Measurements from ENCODE around the gene SLC6A12. TPM values are rescaled to one million over a fixed set of nuclear protein-coding genes. Genes with fewer than 3 reads are reported as not detected.

SLC6A12 gene
- total and polyA plus RNA-seq, 10 donors: 0.35 to 3.1 (median 1.8) TPM

DNA sequence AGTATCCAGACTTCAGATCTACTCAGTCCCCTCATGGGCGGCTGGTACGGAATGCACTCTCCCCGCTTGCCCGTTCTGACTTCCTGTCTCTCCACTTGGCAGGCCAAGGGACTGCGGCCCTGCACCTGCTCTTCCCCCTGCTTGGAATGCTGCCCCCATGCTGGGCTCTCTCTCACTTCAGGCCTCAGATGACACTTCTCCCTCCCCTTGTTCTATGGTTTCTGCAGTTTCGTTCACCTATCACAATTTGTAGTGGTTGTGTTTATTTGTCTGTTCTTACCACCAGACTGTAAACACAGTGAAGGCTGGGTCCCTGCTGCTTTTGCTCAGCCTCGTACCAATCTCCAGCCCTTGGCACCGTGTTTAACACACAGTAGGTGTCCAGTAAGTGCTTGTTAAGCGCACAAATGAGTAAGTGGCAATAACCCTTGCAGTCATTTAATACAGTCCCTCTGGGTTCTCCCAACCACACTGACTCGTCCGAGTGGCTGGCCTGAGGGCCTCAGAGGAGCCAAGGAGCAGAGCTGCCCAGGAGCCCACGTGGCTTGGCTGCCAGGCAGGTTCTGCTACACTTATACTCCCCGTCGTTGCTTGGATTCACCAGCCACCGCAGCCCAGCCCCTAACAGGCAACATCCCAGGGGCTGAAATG, 11.8 kb downstream of the SLC6A12 start:
- Histone ChIP-seq H3K4me3 (no peak overlapping the region), H3K36me3 (no peaks in the 10 kb centered on the region), H3K4me1 (peaks cover 0 to 12% (median 8%) of the 10 kb centered on the region in 6 donors), H3K27me3 (replicated peaks in 1 of 7) (peaks cover 0 to 75% (median 24%) of the 10 kb centered on the region in 7 donors), H3K27ac (no peak overlapping the region), H3K9me3 (no peaks in the 10 kb centered on the region)
- intact Hi-C loops (cut with DNase I; ENCODE audit: low total_unique reads): no loop called here
- TF ChIP-seq POLR2AphosphoS5 (IDR thresholded peaks at IDR 0.05) (no peak), POLR2A (IDR thresholded peaks at IDR 0.05) (no peak)
- TF ChIP-seq, protein P1, sequence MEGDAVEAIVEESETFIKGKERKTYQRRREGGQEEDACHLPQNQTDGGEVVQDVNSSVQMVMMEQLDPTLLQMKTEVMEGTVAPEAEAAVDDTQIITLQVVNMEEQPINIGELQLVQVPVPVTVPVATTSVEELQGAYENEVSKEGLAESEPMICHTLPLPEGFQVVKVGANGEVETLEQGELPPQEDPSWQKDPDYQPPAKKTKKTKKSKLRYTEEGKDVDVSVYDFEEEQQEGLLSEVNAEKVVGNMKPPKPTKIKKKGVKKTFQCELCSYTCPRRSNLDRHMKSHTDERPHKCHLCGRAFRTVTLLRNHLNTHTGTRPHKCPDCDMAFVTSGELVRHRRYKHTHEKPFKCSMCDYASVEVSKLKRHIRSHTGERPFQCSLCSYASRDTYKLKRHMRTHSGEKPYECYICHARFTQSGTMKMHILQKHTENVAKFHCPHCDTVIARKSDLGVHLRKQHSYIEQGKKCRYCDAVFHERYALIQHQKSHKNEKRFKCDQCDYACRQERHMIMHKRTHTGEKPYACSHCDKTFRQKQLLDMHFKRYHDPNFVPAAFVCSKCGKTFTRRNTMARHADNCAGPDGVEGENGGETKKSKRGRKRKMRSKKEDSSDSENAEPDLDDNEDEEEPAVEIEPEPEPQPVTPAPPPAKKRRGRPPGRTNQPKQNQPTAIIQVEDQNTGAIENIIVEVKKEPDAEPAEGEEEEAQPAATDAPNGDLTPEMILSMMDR (IDR thresholded peaks at IDR 0.05 in 8 of 11, conservative IDR thresholded peaks at IDR 0.05 in 3 of 11): no peak
- WGBS, 5 donors: 51 to 72% (median 57%) methylated on average over 15 of the region's 15 CpGs
- peak; percentile 69 for DNase-seq

DNA sequence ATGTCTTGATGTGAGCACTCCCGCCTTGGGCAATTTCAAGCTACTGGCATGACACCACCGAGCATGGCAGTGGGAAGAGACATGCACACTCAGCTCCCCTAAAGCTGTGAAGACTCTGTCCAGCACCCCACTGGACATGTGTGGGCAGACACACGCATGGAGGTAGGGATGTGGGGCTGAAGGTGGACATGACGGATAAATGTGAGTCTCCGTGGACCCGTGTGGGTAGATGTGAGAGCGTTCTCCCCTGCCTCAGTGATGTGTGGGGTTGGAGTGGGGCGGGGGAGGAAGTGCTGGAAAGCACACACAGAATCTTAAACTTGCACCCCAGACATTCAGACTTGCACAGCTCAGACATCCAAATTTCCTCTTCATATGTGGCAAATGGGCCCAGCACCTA, 12.6 kb downstream of the SLC6A12 start:
- peak; percentile 55 for DNase-seq
- H3K9me3 ChIP-seq: no peaks in the 10 kb centered on the region
- 81 to 84% (median 83%) methylated on average over 8 of the region's 8 CpGs for WGBS, 5 donors
- H3K27me3 ChIP-seq (replicated peaks in 1 of 7): peaks cover 0 to 71% (median 23%) of the 10 kb centered on the region in 7 donors
- H3K4me1 ChIP-seq: peaks cover 0 to 12% (median 8%) of the 10 kb centered on the region in 6 donors
- TF ChIP-seq POLR2A (IDR thresholded peaks at IDR 0.05) (no peak), POLR2AphosphoS5 (IDR thresholded peaks at IDR 0.05) (no peak)
- TF ChIP-seq, protein P1 (IDR thresholded peaks at IDR 0.05 in 8 of 11, conservative IDR thresholded peaks at IDR 0.05 in 3 of 11): no peak
- intact Hi-C loops (cut with DNase I; ENCODE audit: low total_unique reads): no loop called here
- H3K27ac ChIP-seq: no peak overlapping the region
- H3K36me3 ChIP-seq: no peaks in the 10 kb centered on the region
- no peak overlapping the region for H3K4me3 ChIP-seq

DNA sequence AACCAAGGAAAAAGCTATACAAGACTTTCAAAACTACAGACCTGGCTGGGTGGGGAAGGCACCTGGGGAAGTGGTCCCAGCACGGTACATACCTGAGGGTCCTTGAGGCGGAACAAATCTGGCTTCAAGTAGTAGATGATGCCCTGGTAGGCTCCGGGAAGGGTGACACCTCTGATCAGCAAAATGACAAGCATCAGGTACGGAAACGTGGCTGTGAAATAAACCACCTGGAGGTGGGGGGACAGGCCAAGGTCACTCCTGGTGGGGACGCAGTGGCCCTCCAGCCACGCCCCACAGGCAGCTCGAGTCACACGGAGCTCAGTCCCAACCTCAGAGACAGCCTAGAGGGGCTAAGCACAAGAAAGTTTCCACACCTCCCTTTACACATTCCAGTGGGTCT, 15.3 kb downstream of the SLC6A12 start:
- Histone ChIP-seq H3K9me3 (no peaks in the 10 kb centered on the region), H3K36me3 (no peaks in the 10 kb centered on the region), H3K4me3 (no peak overlapping the region), H3K27ac (no peak overlapping the region), H3K4me1 (peaks cover 0 to 6% (median 3%) of the 10 kb centered on the region in 6 donors), H3K27me3 (replicated peaks in 1 of 7) (peaks cover 0 to 75% (median 7%) of the 10 kb centered on the region in 7 donors)
- TF ChIP-seq, protein P1 (IDR thresholded peaks at IDR 0.05 in 8 of 11, conservative IDR thresholded peaks at IDR 0.05 in 3 of 11): no peak
- TF ChIP-seq POLR2A (IDR thresholded peaks at IDR 0.05) (no peak), POLR2AphosphoS5 (IDR thresholded peaks at IDR 0.05) (no peak)
- intact Hi-C loops (cut with DNase I; ENCODE audit: low total_unique reads): no loop called here
- peak; percentile 41 for DNase-seq
- 59 to 73% (median 65%) methylated on average over 9 of the region's 9 CpGs for WGBS, 5 donors

DNA sequence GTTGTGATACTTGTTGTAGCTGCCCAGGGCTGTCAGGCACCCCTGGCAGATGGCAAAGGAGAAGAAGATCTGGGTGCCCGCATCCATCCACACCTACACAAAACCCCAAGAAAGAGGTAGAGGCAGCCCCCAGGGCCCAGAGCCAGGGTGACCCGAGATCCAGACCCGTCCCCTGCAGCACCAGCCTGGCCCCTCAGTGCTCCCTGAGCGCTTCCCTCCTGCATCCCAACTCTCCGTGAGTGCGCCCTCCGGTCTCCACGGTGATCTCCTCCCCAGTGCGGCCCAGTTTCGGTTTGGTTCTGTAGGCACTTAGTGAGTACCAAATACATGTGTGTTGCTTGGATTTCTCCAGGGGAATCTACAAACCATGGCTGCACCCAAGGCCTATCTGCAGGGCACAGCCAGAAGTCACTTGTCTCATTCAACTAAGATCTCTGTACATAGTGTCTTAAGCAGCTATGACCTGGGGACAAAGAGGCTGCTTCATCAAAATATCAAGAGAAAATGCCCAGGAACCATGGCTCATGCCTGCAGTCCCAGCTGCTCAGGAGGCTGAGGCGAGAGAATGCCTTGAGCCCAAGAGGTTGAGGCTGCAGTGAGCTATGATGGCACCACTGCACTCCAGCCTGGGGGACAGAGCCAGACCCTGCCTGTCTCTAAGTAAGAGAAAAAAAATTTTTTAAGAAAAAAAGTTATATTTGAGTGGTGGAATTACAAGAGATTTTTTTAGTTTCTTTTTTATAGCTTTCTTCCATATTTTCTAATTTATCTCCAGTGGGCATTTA, 15.9 kb downstream of the SLC6A12 start:
- 90 to 96% (median 91%) methylated on average over 11 of the region's 11 CpGs for WGBS, 5 donors
- no peak overlapping the region for H3K27ac ChIP-seq

More for the DNA sequence above, 15.9 kb downstream of the SLC6A12 start:
- H3K4me3 ChIP-seq: no peak overlapping the region
- DNase-seq: peak; percentile 46
- H3K4me1 ChIP-seq: peaks cover 0 to under 1% (median 0%) of the 10 kb centered on the region in 6 donors
- intact Hi-C loops (cut with DNase I; ENCODE audit: low total_unique reads): no loop called here
- no peaks in the 10 kb centered on the region for H3K36me3 ChIP-seq
- peaks cover 0 to 75% (median 1%) of the 10 kb centered on the region in 7 donors for H3K27me3 ChIP-seq (replicated peaks in 1 of 7)
- no peaks in the 10 kb centered on the region for H3K9me3 ChIP-seq
- TF ChIP-seq POLR2A (IDR thresholded peaks at IDR 0.05) (no peak), POLR2AphosphoS5 (IDR thresholded peaks at IDR 0.05) (no peak)
- TF ChIP-seq, protein P1 (IDR thresholded peaks at IDR 0.05 in 8 of 11, conservative IDR thresholded peaks at IDR 0.05 in 3 of 11): no peak

Measured in spleen (tissue), 11 donors.